Activated naive CD4-positive, alpha-beta T cell treated with anti-CD3 and anti-CD28 coated beads, Interleukin-2, amount 50 U/mL, for 16 hours (primary cell): ENCODE results near the gene NTM.
"Not testable (repeated sequence)": the region's sequence is repeated elsewhere in the genome, so short reads cannot be mapped to it uniquely, and the experiment has no call there.

ENCODE experiments used
- DNase-seq: peaks from one replicate; pipeline ENCODE4 v3.0.0-alpha.2; 2020

The NTM gene

GRCh38 chr11:131424257-131424876, 54.0 kb downstream of the NTM start:
- not testable (repeated sequence) for DNase-seq

- no peak for DNase-seq
Measured at GRCh38 chr11:131425285-131425684, 54.9 kb downstream of the NTM start.

- DNase-seq = no peak
Measured at GRCh38 chr11:131428853-131429252, 58.4 kb downstream of the NTM start.

GRCh38 chr11:131430473-131431208, 60.2 kb downstream of the NTM start:
- no peak for DNase-seq

GRCh38 chr11:131441051-131441810, 70.8 kb downstream of the NTM start:
- no peak for DNase-seq

- no peak for DNase-seq
Measured at GRCh38 chr11:131446590-131447275, 76.3 kb downstream of the NTM start.

- no peak for DNase-seq
Measured at GRCh38 chr11:131447277-131447815, 76.9 kb downstream of the NTM start.

GRCh38 chr11:131447898-131448297, 77.5 kb downstream of the NTM start:
- no peak for DNase-seq

GRCh38 chr11:131449036-131450019, 78.9 kb downstream of the NTM start:
- DNase-seq = no peak

GRCh38 chr11:131454490-131454889, 84.1 kb downstream of the NTM start:
- no peak for DNase-seq

- DNase-seq = no peak
Measured at GRCh38 chr11:131454989-131455388, 84.6 kb downstream of the NTM start.

- DNase-seq = no peak
Measured at GRCh38 chr11:131455843-131456704, 85.7 kb downstream of the NTM start.

GRCh38 chr11:131457163-131457562, 86.7 kb downstream of the NTM start:
- no peak for DNase-seq

- no peak for DNase-seq
Measured at GRCh38 chr11:131458421-131458820, 88.0 kb downstream of the NTM start.

GRCh38 chr11:131460931-131461330, 90.5 kb downstream of the NTM start:
- no peak for DNase-seq

- no peak for DNase-seq
Measured at GRCh38 chr11:131462622-131463021, 92.2 kb downstream of the NTM start.

- no peak for DNase-seq
Measured at GRCh38 chr11:131463162-131463561, 92.7 kb downstream of the NTM start.

- DNase-seq = no peak
Measured at GRCh38 chr11:131463649-131464425, 93.4 kb downstream of the NTM start.

GRCh38 chr11:131464461-131464860, 94.0 kb downstream of the NTM start:
- no peak for DNase-seq

GRCh38 chr11:131465039-131465438, 94.6 kb downstream of the NTM start:
- DNase-seq = no peak
